ENCODE measurements around the gene PRKAB1. TPM values are rescaled to one million over a fixed set of nuclear protein-coding genes. Genes with fewer than 3 reads are reported as not detected.

PRKAB1 gene
- total RNA-seq, 1 experiment from 2014 or later, result 32.7 TPM

GRCh38 chr12:119683816-119684215 lies 15.9 kb downstream of the PRKAB1 start:
- Histone ChIP-seq H3K27ac (ENCODE audit: low read length) (peak overlapping the region; percentile 90; the same call in 1 of the 2 replicates), H3K9me2 (replicated peaks; ENCODE audit: insufficient read depth, low read length) (no peaks in the 10 kb centered on the region), H3K9ac (ENCODE audit: low read length) (no peak overlapping the region), H3K79me2 (ENCODE audit: low read length) (no peaks in the 10 kb centered on the region), H3K27me3 (ENCODE audit: low read length) (no peaks in the 10 kb centered on the region), H3K9me3 (ENCODE audit: low read length) (no peaks in the 10 kb centered on the region), H3K4me2 (ENCODE audit: low read depth, low read length, poor library complexity, severe bottlenecking) (no peak overlapping the region), H3K4me3 (ENCODE audit: low read length) (no peak overlapping the region), H2AFZ (ENCODE audit: low read length) (no peak overlapping the region), H3K36me3 (ENCODE audit: insufficient read depth, low read length) (peaks cover 24% of the 10 kb centered on the region; the same call in 1 of the 2 replicates), H3K4me1 (ENCODE audit: low read length) (peaks cover 31% of the 10 kb centered on the region), H4K20me1 (ENCODE audit: insufficient read depth, low read depth, low read length) (no peaks in the 10 kb centered on the region)
- no peak for DNase-seq

GRCh38 chr12:119684711-119685369 lies 16.9 kb downstream of the PRKAB1 start:
- Histone ChIP-seq H3K9ac (ENCODE audit: low read length) (no peak overlapping the region), H3K79me2 (ENCODE audit: low read length) (no peaks in the 10 kb centered on the region), H3K9me2 (replicated peaks; ENCODE audit: insufficient read depth, low read length) (no peaks in the 10 kb centered on the region), H3K9me3 (ENCODE audit: low read length) (no peaks in the 10 kb centered on the region), H4K20me1 (ENCODE audit: insufficient read depth, low read depth, low read length) (no peaks in the 10 kb centered on the region), H2AFZ (ENCODE audit: low read length) (no peak overlapping the region), H3K36me3 (ENCODE audit: insufficient read depth, low read length) (peaks cover 16% of the 10 kb centered on the region; the same call in 1 of the 2 replicates), H3K27me3 (ENCODE audit: low read length) (no peaks in the 10 kb centered on the region), H3K4me2 (ENCODE audit: low read depth, low read length, poor library complexity, severe bottlenecking) (no peak overlapping the region), H3K4me1 (ENCODE audit: low read length) (peaks cover 30% of the 10 kb centered on the region), H3K4me3 (ENCODE audit: low read length) (no peak overlapping the region), H3K27ac (ENCODE audit: low read length) (no peak overlapping the region)
- DNase-seq, result no peak

GRCh38 chr12:119685375-119685774 lies 17.4 kb downstream of the PRKAB1 start:
- Histone ChIP-seq H4K20me1 (ENCODE audit: insufficient read depth, low read depth, low read length) (no peaks in the 10 kb centered on the region), H3K9ac (ENCODE audit: low read length) (no peak overlapping the region), H3K9me3 (ENCODE audit: low read length) (no peaks in the 10 kb centered on the region), H3K4me3 (ENCODE audit: low read length) (no peak overlapping the region), H3K79me2 (ENCODE audit: low read length) (no peaks in the 10 kb centered on the region), H3K27me3 (ENCODE audit: low read length) (no peaks in the 10 kb centered on the region), H2AFZ (ENCODE audit: low read length) (no peak overlapping the region), H3K36me3 (ENCODE audit: insufficient read depth, low read length) (peaks cover 12% of the 10 kb centered on the region; the same call in 1 of the 2 replicates), H3K27ac (ENCODE audit: low read length) (no peak overlapping the region), H3K9me2 (replicated peaks; ENCODE audit: insufficient read depth, low read length) (no peaks in the 10 kb centered on the region), H3K4me2 (ENCODE audit: low read depth, low read length, poor library complexity, severe bottlenecking) (no peak overlapping the region), H3K4me1 (ENCODE audit: low read length) (peaks cover 30% of the 10 kb centered on the region)
- DNase-seq, result no peak

- Histone ChIP-seq H3K4me2 (ENCODE audit: low read depth, low read length, poor library complexity, severe bottlenecking) (no peak overlapping the region), H3K27me3 (ENCODE audit: low read length) (no peaks in the 10 kb centered on the region), H2AFZ (ENCODE audit: low read length) (no peak overlapping the region), H3K4me3 (ENCODE audit: low read length) (no peak overlapping the region), H3K9me2 (replicated peaks; ENCODE audit: insufficient read depth, low read length) (no peaks in the 10 kb centered on the region), H3K27ac (ENCODE audit: low read length) (no peak overlapping the region), H3K9me3 (ENCODE audit: low read length) (no peaks in the 10 kb centered on the region), H3K4me1 (ENCODE audit: low read length) (peaks cover 22% of the 10 kb centered on the region), H3K36me3 (ENCODE audit: insufficient read depth, low read length) (peaks cover 9% of the 10 kb centered on the region; the same call in 1 of the 2 replicates), H3K9ac (ENCODE audit: low read length) (no peak overlapping the region), H4K20me1 (ENCODE audit: insufficient read depth, low read depth, low read length) (no peaks in the 10 kb centered on the region), H3K79me2 (ENCODE audit: low read length) (no peaks in the 10 kb centered on the region)
- DNase-seq, result no peak
Observed at GRCh38 chr12:119686355-119686754, 18.4 kb downstream of the PRKAB1 start.

- H3K9me3 ChIP-seq (ENCODE audit: low read length), result no peaks in the 10 kb centered on the region
- H3K9me2 ChIP-seq (replicated peaks; ENCODE audit: insufficient read depth, low read length), result no peaks in the 10 kb centered on the region
- H3K4me3 ChIP-seq (ENCODE audit: low read length), result no peak overlapping the region
- no peak for DNase-seq
- H2AFZ ChIP-seq (ENCODE audit: low read length), result no peak overlapping the region
- H3K9ac ChIP-seq (ENCODE audit: low read length), result no peak overlapping the region
- peaks cover 18% of the 10 kb centered on the region for H3K4me1 ChIP-seq (ENCODE audit: low read length)
- H3K79me2 ChIP-seq (ENCODE audit: low read length), result no peaks in the 10 kb centered on the region
- no peak overlapping the region for H3K27ac ChIP-seq (ENCODE audit: low read length)
- peaks cover 7% of the 10 kb centered on the region; the same call in 1 of the 2 replicates for H3K36me3 ChIP-seq (ENCODE audit: insufficient read depth, low read length)
- no peaks in the 10 kb centered on the region for H4K20me1 ChIP-seq (ENCODE audit: insufficient read depth, low read depth, low read length)
- H3K4me2 ChIP-seq (ENCODE audit: low read depth, low read length, poor library complexity, severe bottlenecking), result no peak overlapping the region
- no peaks in the 10 kb centered on the region for H3K27me3 ChIP-seq (ENCODE audit: low read length)
Observed at GRCh38 chr12:119686776-119687175, 18.8 kb downstream of the PRKAB1 start.

- Histone ChIP-seq H3K79me2 (ENCODE audit: low read length) (no peaks in the 10 kb centered on the region), H4K20me1 (ENCODE audit: insufficient read depth, low read depth, low read length) (no peaks in the 10 kb centered on the region), H3K27ac (ENCODE audit: low read length) (no peak overlapping the region), H3K9me2 (replicated peaks; ENCODE audit: insufficient read depth, low read length) (no peaks in the 10 kb centered on the region), H3K4me2 (ENCODE audit: low read depth, low read length, poor library complexity, severe bottlenecking) (no peak overlapping the region), H3K4me3 (ENCODE audit: low read length) (no peak overlapping the region), H3K9me3 (ENCODE audit: low read length) (no peaks in the 10 kb centered on the region), H2AFZ (ENCODE audit: low read length) (no peak overlapping the region), H3K4me1 (ENCODE audit: low read length) (peaks cover 11% of the 10 kb centered on the region), H3K36me3 (ENCODE audit: insufficient read depth, low read length) (peaks cover 7% of the 10 kb centered on the region; the same call in 1 of the 2 replicates), H3K9ac (ENCODE audit: low read length) (no peak overlapping the region), H3K27me3 (ENCODE audit: low read length) (no peaks in the 10 kb centered on the region)
- DNase-seq, result no peak
Observed at GRCh38 chr12:119687406-119687805, 19.5 kb downstream of the PRKAB1 start.

- H3K9me3 ChIP-seq (ENCODE audit: low read length), result no peaks in the 10 kb centered on the region
- peaks cover 7% of the 10 kb centered on the region for H3K4me1 ChIP-seq (ENCODE audit: low read length)
- no peaks in the 10 kb centered on the region for H4K20me1 ChIP-seq (ENCODE audit: insufficient read depth, low read depth, low read length)
- H3K9ac ChIP-seq (ENCODE audit: low read length), result no peak overlapping the region
- H3K36me3 ChIP-seq (ENCODE audit: insufficient read depth, low read length), result peaks cover 10% of the 10 kb centered on the region; the same call in 1 of the 2 replicates
- H3K9me2 ChIP-seq (replicated peaks; ENCODE audit: insufficient read depth, low read length), result no peaks in the 10 kb centered on the region
- DNase-seq, result no peak
- H3K79me2 ChIP-seq (ENCODE audit: low read length), result no peaks in the 10 kb centered on the region
- no peak overlapping the region for H3K27ac ChIP-seq (ENCODE audit: low read length)
- no peak overlapping the region for H2AFZ ChIP-seq (ENCODE audit: low read length)
- no peaks in the 10 kb centered on the region for H3K27me3 ChIP-seq (ENCODE audit: low read length)
- no peak overlapping the region for H3K4me3 ChIP-seq (ENCODE audit: low read length)
- H3K4me2 ChIP-seq (ENCODE audit: low read depth, low read length, poor library complexity, severe bottlenecking), result no peak overlapping the region
Observed at GRCh38 chr12:119687879-119688278, 19.9 kb downstream of the PRKAB1 start.

- H3K4me2 ChIP-seq (ENCODE audit: low read depth, low read length, poor library complexity, severe bottlenecking), result no peak overlapping the region
- no peaks in the 10 kb centered on the region for H3K79me2 ChIP-seq (ENCODE audit: low read length)
- no peaks in the 10 kb centered on the region for H3K9me3 ChIP-seq (ENCODE audit: low read length)
- H3K36me3 ChIP-seq (ENCODE audit: insufficient read depth, low read length), result peaks cover 2% of the 10 kb centered on the region; the same call in 1 of the 2 replicates
- no peak for DNase-seq
- no peaks in the 10 kb centered on the region for H3K4me1 ChIP-seq (ENCODE audit: low read length)
- no peak overlapping the region for H3K27ac ChIP-seq (ENCODE audit: low read length)
- H3K9ac ChIP-seq (ENCODE audit: low read length), result no peak overlapping the region
- H3K9me2 ChIP-seq (replicated peaks; ENCODE audit: insufficient read depth, low read length), result no peaks in the 10 kb centered on the region
- H2AFZ ChIP-seq (ENCODE audit: low read length), result no peak overlapping the region
- H3K27me3 ChIP-seq (ENCODE audit: low read length), result no peaks in the 10 kb centered on the region
- no peak overlapping the region for H3K4me3 ChIP-seq (ENCODE audit: low read length)
- H4K20me1 ChIP-seq (ENCODE audit: insufficient read depth, low read depth, low read length), result no peaks in the 10 kb centered on the region
Observed at GRCh38 chr12:119689935-119690500, 22.1 kb downstream of the PRKAB1 start.

Measured in Karpas-422 (cell line).